ENCODE results near the gene PPHLN1.

PPHLN1 gene

DNA sequence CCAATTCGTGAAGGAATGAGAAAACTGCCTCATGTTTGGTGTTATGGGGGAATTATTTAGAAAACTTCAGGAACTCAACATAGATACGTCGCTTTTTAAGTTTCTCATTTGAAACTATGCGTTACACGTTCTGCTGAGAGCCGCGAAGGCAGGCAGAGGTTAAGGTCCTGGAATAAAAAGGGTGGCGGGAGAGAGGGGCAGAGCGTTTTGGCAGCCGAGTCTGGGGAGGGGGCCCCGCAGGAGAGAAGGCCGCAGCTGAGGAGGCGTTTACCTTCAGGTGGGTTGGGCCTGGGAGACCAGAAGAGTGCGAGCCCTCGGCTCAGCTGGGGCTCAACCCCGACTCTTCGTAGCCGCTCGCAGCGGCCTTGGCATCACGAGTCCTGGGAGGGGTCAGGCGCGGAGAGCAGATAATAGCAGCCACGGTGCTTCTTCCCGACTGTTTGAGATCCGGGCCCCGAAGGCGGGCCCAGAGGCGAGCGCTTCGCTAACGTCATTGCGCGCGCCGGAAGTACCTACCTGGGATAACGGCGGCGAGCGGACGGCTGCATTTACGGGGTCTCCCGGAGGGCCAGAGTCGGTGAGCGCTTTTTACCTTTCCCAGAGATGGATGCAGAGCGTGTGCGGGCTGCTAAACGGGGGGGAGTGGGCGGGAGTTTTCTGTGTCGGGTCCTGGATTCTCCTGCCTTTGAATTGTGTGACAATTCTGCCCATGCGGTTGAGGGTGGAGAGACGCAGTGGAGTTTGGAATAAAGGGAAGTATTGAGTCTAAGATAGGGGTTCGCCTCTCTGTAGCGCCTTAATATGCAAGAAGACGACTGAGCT is at the start of gene PPHLN1, which contains the start of gene ZCRB1:
Gene PPHLN1 (plus strand): TSS at position 515 of the 822 bp plus-strand sequence. CDS start 9,736 bp downstream, outside the sequence.
Gene ZCRB1 (minus strand): TSS at position 442 of the 822 bp plus-strand sequence. CDS start 1,992 bp downstream, outside the sequence.
- peak within 1 kb of the TSS; percentile 89 for H3K4me3 ChIP-seq (ENCODE audit: low read depth, low read length)
- H3K27me3 ChIP-seq (ENCODE audit: control insufficient read depth, insufficient read depth, low read length): no peaks in the 10 kb centered on the region
- peak within 1 kb of the TSS; percentile 43 for H3K27ac ChIP-seq (ENCODE audit: low read depth, low read length)
- H3K9me3 ChIP-seq (ENCODE audit: control insufficient read depth, insufficient read depth, low read depth, low read length): no peaks in the 10 kb centered on the region
- H3K9ac ChIP-seq (ENCODE audit: low read length): peak within 1 kb of the TSS; percentile 76
- H3K4me1 ChIP-seq (ENCODE audit: control insufficient read depth, insufficient read depth, low read length): peaks cover 14% of the 10 kb centered on the region
- H3K36me3 ChIP-seq (ENCODE audit: control insufficient read depth, insufficient read depth, low read length): peaks cover 15% of the 10 kb centered on the region

DNA sequence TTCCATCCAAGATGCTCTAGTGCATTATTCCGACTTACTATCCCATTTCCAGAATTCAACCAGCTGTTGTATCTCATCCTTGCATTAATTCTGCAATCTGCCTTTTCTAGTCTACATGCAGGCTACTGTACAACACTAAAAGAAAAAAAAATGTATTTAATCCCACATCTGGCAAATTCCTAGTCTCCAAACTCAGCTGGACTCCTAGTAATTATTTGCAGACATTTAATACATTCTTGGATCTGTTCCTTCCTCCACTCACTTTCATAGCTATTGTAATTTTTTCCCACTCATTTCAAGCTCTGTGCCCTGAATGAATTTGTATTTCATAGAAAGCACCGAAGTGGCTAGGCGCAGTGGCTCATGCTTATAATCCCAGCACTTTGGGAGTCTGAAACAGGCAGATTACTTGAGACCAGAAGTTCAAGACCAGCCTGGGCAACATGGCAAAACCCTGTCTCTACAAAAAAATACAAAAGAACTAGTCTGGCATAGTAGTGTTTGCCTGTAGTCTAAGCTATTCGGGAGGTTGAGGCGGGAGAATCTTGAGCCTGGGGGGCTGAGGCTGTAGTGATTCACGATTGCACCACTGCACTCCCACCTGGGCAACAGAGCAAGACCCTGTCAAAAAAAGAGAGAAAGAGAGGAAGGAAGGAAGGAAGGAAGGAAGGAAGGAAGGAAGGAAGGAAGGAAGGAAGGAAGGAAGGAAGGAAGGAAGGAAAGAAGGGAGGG is 48.4 kb upstream of the PPHLN1 start:
- no peak overlapping the region for H3K4me3 ChIP-seq (ENCODE audit: low read depth, low read length)
- no peaks in the 10 kb centered on the region for H3K36me3 ChIP-seq (ENCODE audit: control insufficient read depth, insufficient read depth, low read length)
- no peaks in the 10 kb centered on the region for H3K27me3 ChIP-seq (ENCODE audit: control insufficient read depth, insufficient read depth, low read length)
- H3K4me1 ChIP-seq (ENCODE audit: control insufficient read depth, insufficient read depth, low read length): no peaks in the 10 kb centered on the region
- no peak overlapping the region for H3K9ac ChIP-seq (ENCODE audit: low read length)
- H3K9me3 ChIP-seq (ENCODE audit: control insufficient read depth, insufficient read depth, low read depth, low read length): no peaks in the 10 kb centered on the region; the same call in 1 of the 2 replicates
- H3K27ac ChIP-seq (ENCODE audit: low read depth, low read length): no peak overlapping the region

GRCh38 chr12:42278128-42278510 is 47.8 kb upstream of the PPHLN1 start:
- no peaks in the 10 kb centered on the region for H3K4me1 ChIP-seq (ENCODE audit: control insufficient read depth, insufficient read depth, low read length)

DNA sequence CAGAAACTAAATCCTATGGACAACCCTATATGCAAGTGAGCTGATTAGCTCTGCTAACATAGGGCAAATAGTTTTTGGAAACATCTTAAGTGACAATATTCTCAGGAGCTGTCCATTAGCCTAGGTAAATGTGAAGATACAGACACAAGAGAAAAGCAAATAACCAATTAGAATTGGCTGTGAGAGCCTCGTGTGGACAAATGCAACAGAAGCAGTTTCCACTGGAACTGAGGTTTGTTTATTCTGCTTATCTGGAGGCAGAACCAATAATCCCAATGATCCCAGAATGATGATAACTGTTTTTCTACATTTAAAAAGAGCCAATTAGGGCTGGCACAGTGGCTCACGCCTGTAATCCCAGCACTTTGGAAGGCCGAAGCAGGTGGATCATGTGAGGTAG is 44.7 kb upstream of the PPHLN1 start:
- H3K9me3 ChIP-seq (ENCODE audit: control insufficient read depth, insufficient read depth, low read depth, low read length): no peaks in the 10 kb centered on the region
- H3K4me3 ChIP-seq (ENCODE audit: low read depth, low read length): no peak overlapping the region
- H3K36me3 ChIP-seq (ENCODE audit: control insufficient read depth, insufficient read depth, low read length): no peaks in the 10 kb centered on the region
- H3K4me1 ChIP-seq (ENCODE audit: control insufficient read depth, insufficient read depth, low read length): no peaks in the 10 kb centered on the region
- H3K9ac ChIP-seq (ENCODE audit: low read length): no peak overlapping the region
- no peaks in the 10 kb centered on the region for H3K27me3 ChIP-seq (ENCODE audit: control insufficient read depth, insufficient read depth, low read length)
- H3K27ac ChIP-seq (ENCODE audit: low read depth, low read length): no peak overlapping the region

More at GRCh38 chr12:42278128-42278510, 47.8 kb upstream of the PPHLN1 start:
- no peak overlapping the region for H3K9ac ChIP-seq (ENCODE audit: low read length)
- no peaks in the 10 kb centered on the region; the same call in 1 of the 2 replicates for H3K9me3 ChIP-seq (ENCODE audit: control insufficient read depth, insufficient read depth, low read depth, low read length)
- H3K36me3 ChIP-seq (ENCODE audit: control insufficient read depth, insufficient read depth, low read length): no peaks in the 10 kb centered on the region
- H3K27me3 ChIP-seq (ENCODE audit: control insufficient read depth, insufficient read depth, low read length): no peaks in the 10 kb centered on the region
- no peak overlapping the region for H3K4me3 ChIP-seq (ENCODE audit: low read depth, low read length)
- no peak overlapping the region for H3K27ac ChIP-seq (ENCODE audit: low read depth, low read length)

DNA sequence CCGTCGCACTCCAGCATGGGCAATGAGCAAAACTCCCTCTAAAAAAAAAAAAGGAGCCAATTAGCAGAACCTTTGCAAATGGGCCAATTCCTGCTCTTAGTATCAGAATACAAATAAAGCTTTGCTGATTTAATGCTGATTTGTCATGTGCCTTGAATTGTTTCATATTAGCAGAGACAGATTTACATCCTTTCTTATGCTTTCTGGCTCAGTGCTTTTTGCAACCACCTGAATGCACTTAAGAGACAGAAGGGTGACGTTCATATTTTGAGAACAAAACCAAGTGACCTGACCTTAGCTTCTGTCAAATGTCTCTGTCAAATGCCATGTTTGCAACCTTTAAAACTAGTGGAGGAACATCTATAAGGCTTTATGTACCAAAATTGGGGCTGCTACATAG is 44.1 kb upstream of the PPHLN1 start:
- no peaks in the 10 kb centered on the region for H3K4me1 ChIP-seq (ENCODE audit: control insufficient read depth, insufficient read depth, low read length)
- no peaks in the 10 kb centered on the region for H3K9me3 ChIP-seq (ENCODE audit: control insufficient read depth, insufficient read depth, low read depth, low read length)
- no peak overlapping the region for H3K27ac ChIP-seq (ENCODE audit: low read depth, low read length)
- no peak overlapping the region for H3K4me3 ChIP-seq (ENCODE audit: low read depth, low read length)
- no peaks in the 10 kb centered on the region for H3K27me3 ChIP-seq (ENCODE audit: control insufficient read depth, insufficient read depth, low read length)
- H3K9ac ChIP-seq (ENCODE audit: low read length): no peak overlapping the region
- no peaks in the 10 kb centered on the region for H3K36me3 ChIP-seq (ENCODE audit: control insufficient read depth, insufficient read depth, low read length)

- H3K4me3 ChIP-seq (ENCODE audit: low read depth, low read length): no peak overlapping the region
- H3K9me3 ChIP-seq (ENCODE audit: control insufficient read depth, insufficient read depth, low read depth, low read length): no peaks in the 10 kb centered on the region
- H3K9ac ChIP-seq (ENCODE audit: low read length): no peak overlapping the region
- H3K4me1 ChIP-seq (ENCODE audit: control insufficient read depth, insufficient read depth, low read length): no peaks in the 10 kb centered on the region
- no peaks in the 10 kb centered on the region for H3K27me3 ChIP-seq (ENCODE audit: control insufficient read depth, insufficient read depth, low read length)
- H3K27ac ChIP-seq (ENCODE audit: low read depth, low read length): no peak overlapping the region
- H3K36me3 ChIP-seq (ENCODE audit: control insufficient read depth, insufficient read depth, low read length): no peaks in the 10 kb centered on the region
Observed at GRCh38 chr12:42282294-42282693, 43.7 kb upstream of the PPHLN1 start.

- H3K9me3 ChIP-seq (ENCODE audit: control insufficient read depth, insufficient read depth, low read depth, low read length): no peaks in the 10 kb centered on the region
- no peak overlapping the region for H3K4me3 ChIP-seq (ENCODE audit: low read depth, low read length)
- H3K4me1 ChIP-seq (ENCODE audit: control insufficient read depth, insufficient read depth, low read length): no peaks in the 10 kb centered on the region
- H3K27me3 ChIP-seq (ENCODE audit: control insufficient read depth, insufficient read depth, low read length): no peaks in the 10 kb centered on the region
- no peaks in the 10 kb centered on the region for H3K36me3 ChIP-seq (ENCODE audit: control insufficient read depth, insufficient read depth, low read length)
- no peak overlapping the region for H3K27ac ChIP-seq (ENCODE audit: low read depth, low read length)
- H3K9ac ChIP-seq (ENCODE audit: low read length): no peak overlapping the region
Observed at GRCh38 chr12:42283739-42284138, 42.2 kb upstream of the PPHLN1 start.

- Histone ChIP-seq H3K36me3 (ENCODE audit: control insufficient read depth, insufficient read depth, low read length) (no peaks in the 10 kb centered on the region), H3K4me3 (ENCODE audit: low read depth, low read length) (no peak overlapping the region), H3K9ac (ENCODE audit: low read length) (no peak overlapping the region), H3K9me3 (ENCODE audit: control insufficient read depth, insufficient read depth, low read depth, low read length) (no peaks in the 10 kb centered on the region), H3K4me1 (ENCODE audit: control insufficient read depth, insufficient read depth, low read length) (no peaks in the 10 kb centered on the region), H3K27me3 (ENCODE audit: control insufficient read depth, insufficient read depth, low read length) (no peaks in the 10 kb centered on the region), H3K27ac (ENCODE audit: low read depth, low read length) (no peak overlapping the region)
Observed at GRCh38 chr12:42284157-42284556, 41.8 kb upstream of the PPHLN1 start.

GRCh38 chr12:42284876-42285275 is 41.1 kb upstream of the PPHLN1 start:
- no peaks in the 10 kb centered on the region for H3K27me3 ChIP-seq (ENCODE audit: control insufficient read depth, insufficient read depth, low read length)
- no peaks in the 10 kb centered on the region for H3K4me1 ChIP-seq (ENCODE audit: control insufficient read depth, insufficient read depth, low read length)
- H3K9ac ChIP-seq (ENCODE audit: low read length): no peak overlapping the region
- no peak overlapping the region for H3K4me3 ChIP-seq (ENCODE audit: low read depth, low read length)
- no peaks in the 10 kb centered on the region for H3K36me3 ChIP-seq (ENCODE audit: control insufficient read depth, insufficient read depth, low read length)
- H3K27ac ChIP-seq (ENCODE audit: low read depth, low read length): no peak overlapping the region
- H3K9me3 ChIP-seq (ENCODE audit: control insufficient read depth, insufficient read depth, low read depth, low read length): no peaks in the 10 kb centered on the region

DNA sequence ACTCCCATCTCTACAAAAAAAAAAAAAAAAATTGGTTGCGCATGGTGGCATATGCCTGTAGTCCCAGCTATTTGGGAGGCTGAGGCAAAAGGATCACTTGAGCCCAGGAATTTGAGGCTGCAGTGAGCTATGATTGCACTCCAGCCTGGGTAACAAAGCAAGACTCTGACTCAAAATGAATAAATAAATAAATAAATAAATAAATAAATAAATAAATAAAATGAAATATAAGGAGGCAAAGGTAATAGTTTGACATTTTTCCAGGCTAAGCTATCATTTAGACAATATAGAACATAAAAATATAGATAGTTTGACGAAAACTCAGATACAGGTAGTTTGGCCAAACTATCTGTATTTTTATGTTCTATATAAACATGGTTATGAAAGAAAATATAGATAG is 40.5 kb upstream of the PPHLN1 start:
- no peak overlapping the region for H3K27ac ChIP-seq (ENCODE audit: low read depth, low read length)
- no peaks in the 10 kb centered on the region for H3K4me1 ChIP-seq (ENCODE audit: control insufficient read depth, insufficient read depth, low read length)
- no peak overlapping the region for H3K4me3 ChIP-seq (ENCODE audit: low read depth, low read length)
- H3K9me3 ChIP-seq (ENCODE audit: control insufficient read depth, insufficient read depth, low read depth, low read length): no peaks in the 10 kb centered on the region
- H3K36me3 ChIP-seq (ENCODE audit: control insufficient read depth, insufficient read depth, low read length): no peaks in the 10 kb centered on the region
- H3K27me3 ChIP-seq (ENCODE audit: control insufficient read depth, insufficient read depth, low read length): no peaks in the 10 kb centered on the region
- H3K9ac ChIP-seq (ENCODE audit: low read length): no peak overlapping the region

DNA sequence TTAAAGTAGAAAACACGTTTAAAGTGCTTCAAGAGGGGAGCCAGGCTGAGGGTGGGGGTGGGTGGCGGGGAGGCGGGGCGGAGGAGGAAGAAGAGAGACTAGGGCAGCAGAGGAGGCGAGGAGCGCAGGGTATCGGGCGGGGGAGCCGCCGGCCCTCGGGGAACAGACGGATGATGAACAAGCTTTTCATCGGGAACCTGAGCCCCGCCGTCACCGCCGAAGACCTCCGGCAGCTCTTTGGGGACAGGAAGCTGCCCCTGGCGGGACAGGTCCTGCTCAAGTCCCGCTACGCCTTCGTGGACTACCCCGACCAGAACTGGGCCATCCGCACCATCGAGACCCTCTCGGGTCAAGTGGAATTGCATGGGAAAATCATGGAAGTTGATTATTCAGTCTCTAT is 39.2 kb upstream of the PPHLN1 start:
- H3K36me3 ChIP-seq (ENCODE audit: control insufficient read depth, insufficient read depth, low read length): no peaks in the 10 kb centered on the region
- no peak overlapping the region for H3K9ac ChIP-seq (ENCODE audit: low read length)
- H3K4me3 ChIP-seq (ENCODE audit: low read depth, low read length): no peak overlapping the region
- no peaks in the 10 kb centered on the region for H3K9me3 ChIP-seq (ENCODE audit: control insufficient read depth, insufficient read depth, low read depth, low read length)
- H3K27me3 ChIP-seq (ENCODE audit: control insufficient read depth, insufficient read depth, low read length): no peaks in the 10 kb centered on the region
- no peaks in the 10 kb centered on the region for H3K4me1 ChIP-seq (ENCODE audit: control insufficient read depth, insufficient read depth, low read length)
- no peak overlapping the region for H3K27ac ChIP-seq (ENCODE audit: low read depth, low read length)

All from HUES6 (cell line).